GM19468 (cell line): ENCODE data around the gene ITGA1.
"Not testable (repeated sequence)": the region's sequence is repeated elsewhere in the genome, so short reads cannot be mapped to it uniquely, and the experiment has no call there.

Experiments
- ATAC-seq: cut with Tn5 transposase; IDR thresholded peaks from one replicate; pipeline ENCODE4 v1.9.1; 2021; ENCODE audit warnings: mild to moderate bottlenecking, moderate library complexity, moderate number of reproducible peaks; ENCODE audit not compliant: unreplicated experiment; ENCODE audit errors: extremely low read depth

ITGA1 gene

DNA sequence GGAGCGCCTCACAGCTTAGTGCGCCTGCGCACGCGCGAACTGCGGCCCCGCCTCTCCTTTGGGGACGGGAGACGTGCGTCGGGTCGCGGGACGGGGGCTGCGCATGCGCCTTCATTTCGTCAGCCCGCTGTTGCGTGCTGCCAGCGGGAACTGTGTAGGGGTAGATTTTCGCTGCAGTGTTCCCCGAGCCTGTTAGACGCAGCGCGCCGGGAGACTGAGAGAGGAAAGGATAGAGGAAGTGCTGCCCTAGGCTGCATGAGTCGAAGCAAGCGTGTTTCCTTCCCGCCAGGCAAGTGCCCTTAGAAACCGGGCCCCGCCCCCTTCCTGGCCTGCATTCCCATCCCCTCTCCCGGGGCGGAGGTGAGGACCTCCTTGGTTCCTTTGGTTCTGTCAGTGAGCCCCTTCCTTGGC is 12.3 kb downstream of the ITGA1 start:
- peak; percentile 95 for ATAC-seq

DNA sequence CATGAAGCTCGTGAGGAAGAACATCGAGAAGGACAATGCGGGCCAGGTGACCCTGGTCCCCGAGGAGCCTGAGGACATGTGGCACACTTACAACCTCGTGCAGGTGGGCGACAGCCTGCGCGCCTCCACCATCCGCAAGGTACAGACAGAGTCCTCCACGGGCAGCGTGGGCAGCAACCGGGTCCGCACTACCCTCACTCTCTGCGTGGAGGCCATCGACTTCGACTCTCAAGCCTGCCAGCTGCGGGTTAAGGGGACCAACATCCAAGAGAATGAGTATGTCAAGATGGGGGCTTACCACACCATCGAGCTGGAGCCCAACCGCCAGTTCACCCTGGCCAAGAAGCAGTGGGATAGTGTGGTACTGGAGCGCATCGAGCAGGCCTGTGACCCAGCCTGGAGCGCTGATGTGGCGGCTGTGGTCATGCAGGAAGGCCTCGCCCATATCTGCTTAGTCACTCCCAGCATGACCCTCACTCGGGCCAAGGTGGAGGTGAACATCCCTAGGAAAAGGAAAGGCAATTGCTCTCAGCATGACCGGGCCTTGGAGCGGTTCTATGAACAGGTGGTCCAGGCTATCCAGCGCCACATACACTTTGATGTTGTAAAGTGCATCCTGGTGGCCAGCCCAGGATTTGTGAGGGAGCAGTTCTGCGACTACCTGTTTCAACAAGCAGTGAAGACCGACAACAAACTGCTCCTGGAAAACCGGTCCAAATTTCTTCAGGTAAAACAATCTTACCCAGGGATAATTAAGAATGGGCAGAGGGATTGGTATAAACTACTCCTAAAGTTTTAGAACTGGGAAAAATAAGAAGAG is 12.9 kb downstream of the ITGA1 start:
- ATAC-seq, result no peak

DNA sequence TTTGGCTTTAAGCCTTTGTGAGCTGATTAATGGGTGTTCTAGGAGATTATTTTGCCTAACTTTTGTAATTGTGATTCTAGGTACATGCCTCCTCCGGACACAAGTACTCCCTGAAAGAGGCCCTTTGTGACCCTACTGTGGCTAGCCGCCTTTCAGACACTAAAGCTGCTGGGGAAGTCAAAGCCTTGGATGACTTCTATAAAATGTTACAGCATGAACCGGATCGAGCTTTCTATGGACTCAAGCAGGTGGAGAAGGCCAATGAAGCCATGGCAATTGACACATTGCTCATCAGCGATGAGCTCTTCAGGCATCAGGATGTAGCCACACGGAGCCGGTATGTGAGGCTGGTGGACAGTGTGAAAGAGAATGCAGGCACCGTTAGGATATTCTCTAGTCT is 13.6 kb downstream of the ITGA1 start:
- no peak for ATAC-seq

DNA sequence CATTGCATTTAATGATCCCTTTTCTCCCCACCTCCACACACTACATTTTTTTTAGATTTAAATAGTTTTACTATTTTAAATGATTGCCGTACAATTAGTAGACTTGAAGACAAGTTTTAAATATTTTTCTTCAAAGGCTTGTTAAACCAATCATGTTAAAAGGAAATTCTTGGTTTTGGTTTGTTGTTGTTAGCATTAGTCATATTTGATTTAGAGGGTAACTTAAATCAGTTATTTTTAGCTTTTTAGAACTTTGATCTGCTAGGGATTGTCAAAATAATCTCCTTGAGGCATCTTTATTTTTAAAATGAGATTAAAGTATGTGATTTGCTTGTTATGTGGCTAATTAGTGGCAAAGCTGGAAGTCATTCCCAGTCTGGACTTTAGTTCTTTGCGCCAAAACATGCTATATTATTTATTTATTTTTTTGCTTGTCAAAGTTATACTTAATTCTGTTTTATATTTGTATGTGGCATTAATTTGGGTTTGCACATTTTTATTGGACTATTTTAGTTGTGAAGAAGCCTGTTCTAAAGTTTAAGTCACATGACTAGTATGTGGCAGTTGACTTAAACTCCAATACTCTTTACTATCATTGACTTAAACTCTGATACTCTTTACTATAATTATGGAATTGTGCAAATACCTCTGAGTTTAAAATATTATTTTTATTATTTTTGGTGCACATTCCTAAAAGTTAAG is 14.7 kb downstream of the ITGA1 start:
- ATAC-seq, result no peak

DNA sequence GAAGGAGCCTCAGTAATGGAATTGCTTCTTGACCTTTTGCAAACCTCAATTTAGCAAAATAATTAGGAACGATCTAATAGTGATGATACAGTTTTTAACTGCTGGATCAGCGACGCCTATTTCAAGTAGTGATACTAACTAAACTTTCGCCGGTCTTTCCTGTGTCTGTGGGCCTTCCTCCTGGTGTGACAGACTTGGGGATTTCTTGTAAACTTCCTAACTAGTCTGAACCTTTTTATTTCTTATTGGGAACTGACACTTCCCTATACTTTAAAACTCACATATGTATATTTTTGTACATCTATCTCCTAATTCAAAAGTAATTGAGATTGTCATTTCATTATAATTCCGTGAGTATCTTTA is 15.2 kb downstream of the ITGA1 start:
- ATAC-seq, result no peak

DNA sequence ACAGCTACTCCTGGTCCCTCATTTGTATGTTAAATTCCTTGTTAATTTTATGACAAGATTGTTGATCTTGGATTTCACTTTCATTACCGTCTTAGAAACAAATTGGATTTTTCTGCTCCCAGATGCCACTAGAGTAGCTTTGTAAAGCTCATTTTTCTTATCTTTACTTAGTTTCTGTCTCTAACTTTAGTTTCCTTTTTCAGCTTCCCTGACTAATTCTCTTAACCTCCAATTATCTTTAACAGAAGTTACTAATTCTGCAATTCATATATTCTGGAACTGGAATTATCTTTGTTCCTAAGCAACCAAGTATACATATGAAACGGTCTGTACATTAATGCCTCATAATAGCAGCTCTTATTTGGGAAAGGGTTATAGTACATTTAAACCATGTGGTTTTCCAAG is 16.7 kb downstream of the ITGA1 start:
- no peak for ATAC-seq

DNA sequence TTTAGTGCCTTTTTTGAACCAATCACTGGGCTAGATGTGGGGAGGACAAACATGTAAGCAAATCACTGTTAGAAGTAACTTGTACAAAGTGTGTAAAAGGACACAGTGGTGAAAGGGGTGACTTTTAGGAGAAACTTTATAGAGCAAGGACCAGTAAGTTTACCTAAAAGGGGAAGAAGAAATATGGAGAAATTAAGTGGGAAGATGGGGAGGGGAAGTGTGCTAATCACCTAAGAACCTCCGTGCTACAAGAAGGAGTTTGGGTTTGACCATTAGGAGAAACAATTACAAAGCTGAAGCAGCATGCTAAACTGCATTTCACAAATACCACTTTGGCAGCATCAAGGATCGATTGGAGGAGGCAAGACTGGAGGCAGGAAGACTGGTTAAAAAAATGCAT is 17.3 kb downstream of the ITGA1 start:
- ATAC-seq, result no peak

DNA sequence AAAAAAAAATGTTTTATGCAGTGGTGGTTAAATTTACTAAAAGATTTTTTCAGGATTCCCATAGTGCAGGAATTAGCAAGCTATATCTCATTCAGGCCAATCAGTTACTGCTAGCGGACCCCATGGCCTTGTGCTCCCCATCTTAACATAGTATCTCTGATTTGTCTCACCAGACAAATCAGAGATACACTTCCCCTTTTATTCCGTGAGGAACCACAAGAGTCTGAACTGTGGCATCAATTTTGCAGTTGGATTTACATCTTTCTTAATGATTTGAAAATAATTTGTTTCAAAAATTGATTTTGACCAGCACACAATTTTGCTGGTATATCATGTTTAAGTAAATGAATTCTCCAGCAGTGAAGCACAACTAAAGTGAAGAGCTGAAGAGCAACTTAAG is 17.9 kb downstream of the ITGA1 start:
- ATAC-seq, result no peak

DNA sequence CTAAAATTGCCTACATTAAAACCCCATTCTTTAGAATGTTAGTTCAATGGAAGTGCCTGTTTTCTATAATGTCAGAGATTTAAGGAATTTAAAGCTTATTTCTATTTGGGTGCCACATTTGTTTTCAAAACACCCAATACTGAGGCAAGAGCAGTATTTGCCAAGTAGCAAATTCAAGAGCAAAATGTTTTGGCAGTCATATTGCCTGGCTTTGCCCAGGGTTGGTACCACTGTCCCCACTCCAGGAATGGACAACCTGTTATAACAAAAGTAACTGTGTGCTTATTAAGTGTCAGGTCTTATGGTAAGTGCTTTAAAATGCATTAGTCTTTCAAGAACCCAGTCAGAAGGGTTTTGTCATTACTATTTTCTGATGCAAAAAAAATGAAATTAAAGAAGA is 19.3 kb downstream of the ITGA1 start:
- ATAC-seq, result no peak

DNA sequence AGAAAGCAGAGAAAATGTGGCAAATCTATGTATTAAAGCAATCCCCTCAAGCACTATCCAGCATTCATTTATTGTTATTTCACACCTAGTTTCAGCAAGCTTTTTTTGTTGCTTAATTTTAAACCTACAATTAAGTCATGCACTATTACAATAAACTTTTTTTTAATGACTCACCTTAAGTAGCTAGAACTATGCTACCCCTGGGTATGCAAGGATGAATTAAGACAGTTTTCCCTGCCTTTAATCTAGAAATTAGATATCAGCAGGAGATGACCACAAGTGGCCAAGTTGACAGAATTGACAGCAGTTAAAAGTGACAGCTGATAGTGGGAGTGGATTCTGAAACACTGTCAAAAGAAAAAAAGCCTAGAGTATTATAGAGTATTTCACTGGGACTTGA is 20.0 kb downstream of the ITGA1 start:
- ATAC-seq, result no peak

DNA sequence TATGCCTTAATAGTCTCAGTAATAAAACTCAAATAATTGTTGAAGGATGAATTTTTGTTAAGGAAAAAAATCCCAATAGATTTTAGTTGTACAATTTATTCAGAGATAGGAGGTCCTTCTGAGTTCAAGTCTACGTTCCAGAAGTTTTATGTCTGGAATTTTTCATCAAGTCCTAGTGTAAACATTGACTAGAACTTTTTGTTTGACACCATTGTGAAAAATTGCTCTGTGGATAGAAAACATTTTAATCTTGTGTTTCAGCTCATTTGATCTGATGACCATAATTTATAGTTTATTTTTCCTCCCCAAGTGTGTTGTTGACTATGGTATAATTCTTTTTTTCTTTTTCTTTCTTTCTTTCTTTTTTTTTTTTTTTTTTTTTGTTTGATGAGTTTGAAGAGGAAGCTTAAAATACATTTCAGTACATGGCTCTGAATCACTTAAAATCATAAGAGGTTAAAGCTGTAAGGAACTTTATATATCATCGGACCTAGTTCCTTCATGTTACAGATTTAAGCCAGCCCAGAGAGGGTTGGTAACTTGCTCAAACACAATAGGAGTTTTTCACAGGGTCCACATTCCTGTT is 20.7 kb downstream of the ITGA1 start:
- no peak for ATAC-seq

DNA sequence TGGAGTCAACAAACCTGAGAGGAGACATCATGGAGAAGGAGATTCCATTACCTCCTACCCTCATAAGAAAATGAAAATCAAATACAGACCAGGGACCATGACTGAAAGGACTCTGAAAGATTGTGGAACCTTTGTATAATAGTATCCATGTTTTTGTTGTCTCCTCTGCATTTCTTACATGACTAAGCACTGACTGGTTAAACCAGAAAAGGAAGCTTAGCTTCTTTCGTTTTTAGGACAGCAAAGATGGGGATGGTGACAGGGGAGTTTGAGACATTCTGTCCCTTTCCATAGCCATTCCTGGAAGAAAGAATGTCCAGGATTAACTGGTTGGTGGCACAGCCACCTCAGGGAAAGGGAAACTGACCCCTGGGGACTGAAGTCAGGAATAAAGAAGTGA is 22.2 kb downstream of the ITGA1 start:
- ATAC-seq, result no peak

DNA sequence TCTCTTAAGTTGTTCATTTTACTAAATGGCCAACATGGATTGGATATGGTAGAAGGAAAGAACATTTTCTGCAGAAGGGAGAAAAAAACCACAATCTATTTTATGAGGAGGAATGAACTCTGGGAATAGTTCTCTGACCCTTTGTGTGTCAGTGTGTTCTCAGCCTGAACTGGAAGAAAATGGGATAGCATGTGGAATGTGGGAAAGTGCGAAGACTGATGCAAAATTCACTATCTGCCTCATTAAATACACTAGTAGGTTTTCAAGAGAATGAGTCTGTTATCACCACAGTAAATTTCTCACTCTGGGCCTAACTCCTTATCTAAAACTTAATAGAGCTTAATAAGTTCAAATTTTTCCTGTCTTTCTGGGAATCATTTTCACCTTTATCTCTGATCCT is 22.7 kb downstream of the ITGA1 start:
- ATAC-seq, result no peak

DNA sequence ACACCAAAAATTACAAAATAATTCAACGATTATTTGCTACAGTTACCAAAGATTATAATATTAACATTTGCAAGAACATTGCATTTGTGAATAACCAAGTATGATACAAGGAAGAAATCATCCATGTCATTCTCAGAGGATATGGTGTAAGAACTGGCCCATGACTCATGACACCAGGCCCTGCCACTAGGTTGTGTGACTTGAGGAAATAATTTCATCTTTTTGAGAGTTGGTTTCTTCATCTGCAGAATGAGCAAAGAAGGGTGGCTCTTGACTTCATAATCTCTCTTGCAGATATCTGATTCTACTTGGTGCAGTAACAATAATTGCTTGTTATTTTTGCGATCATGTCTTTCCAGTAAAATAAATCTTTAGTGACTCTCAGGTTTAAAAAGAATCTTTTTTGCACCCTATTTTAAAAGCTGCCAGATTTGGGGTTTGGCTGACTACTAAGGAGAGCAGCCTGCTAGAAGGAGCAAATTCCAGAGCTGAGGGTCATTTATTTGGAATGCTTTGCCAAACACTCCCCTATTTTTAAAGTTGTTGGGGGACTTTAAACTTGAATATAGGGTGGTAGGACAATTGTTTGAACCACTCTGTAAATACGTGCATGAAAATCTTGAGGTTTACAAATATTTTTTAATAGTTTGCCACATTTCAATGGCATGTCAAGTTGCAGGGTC is 23.5 kb downstream of the ITGA1 start:
- no peak for ATAC-seq

DNA sequence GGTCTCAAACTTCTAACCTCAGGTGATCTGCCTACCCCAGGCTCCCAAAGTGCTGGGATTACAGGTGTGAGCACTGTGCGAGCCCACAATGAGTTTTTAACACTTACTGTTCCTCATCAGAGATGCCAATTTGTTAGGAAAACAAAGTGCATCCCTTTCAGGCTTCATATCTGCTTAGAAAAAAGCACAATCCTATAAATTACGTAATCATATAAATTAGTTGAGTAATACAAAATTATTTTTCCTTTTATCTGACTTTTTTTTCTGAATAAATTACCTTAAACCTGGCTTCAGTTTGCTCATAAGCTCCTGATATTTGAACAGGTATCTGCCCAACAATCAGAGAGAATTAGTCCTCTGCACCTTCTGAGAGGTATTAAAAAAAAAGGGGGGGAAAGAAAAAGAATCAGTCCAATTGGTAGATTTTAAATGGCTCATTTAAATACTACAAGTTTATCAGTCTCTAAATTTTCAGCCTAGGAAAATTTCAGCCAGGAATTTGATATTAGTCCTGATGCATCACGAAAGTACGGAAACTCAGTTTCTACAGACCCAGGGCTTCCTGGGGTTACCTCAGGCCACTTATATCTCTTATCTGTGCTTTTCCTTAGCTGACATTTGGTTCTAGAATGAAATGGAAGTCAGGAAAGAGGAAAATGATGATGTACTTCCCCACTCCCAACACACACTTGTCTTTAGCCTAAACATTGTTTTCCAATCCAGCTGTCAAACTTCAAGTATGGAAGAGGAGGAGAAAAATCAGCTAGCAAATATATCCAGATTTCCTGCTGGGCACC is 26.8 kb downstream of the ITGA1 start:
- no peak for ATAC-seq

DNA sequence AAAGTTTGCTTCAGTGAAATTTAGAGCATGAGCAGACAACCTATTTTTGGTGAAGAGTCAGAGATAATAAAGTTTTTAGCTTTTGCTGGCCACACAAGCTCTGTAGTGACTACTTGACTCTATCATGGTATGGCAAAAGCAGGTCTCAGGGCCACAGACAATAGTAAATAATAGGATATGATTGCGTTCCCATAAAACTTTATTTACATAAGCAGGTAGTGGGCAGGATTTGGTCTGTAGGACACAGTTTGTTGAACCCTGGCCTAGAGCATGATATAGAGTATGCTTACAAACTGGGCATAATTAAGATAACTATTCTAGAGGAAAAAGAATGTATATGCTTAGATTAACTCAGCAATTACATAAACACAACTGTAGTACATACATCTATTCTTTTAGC is 30.1 kb downstream of the ITGA1 start:
- ATAC-seq, result no peak

DNA sequence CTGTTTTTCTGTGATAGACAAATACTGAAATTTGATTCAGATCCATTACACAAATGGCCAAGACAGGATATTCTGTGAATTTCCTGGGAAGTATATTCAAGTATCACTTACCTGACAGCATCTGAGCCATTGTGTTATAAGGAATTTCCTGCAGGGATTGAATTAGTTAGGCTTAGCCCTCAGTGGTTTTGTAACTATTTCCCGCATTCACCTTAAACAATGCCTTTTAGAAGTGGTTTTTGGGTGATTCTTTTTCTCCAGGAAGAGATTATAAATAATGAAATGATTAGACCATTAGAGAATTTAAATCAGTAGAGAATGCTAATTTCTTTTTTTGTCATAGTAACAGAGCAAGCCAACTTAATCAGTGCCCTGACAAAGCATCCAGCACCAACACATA is 30.6 kb downstream of the ITGA1 start:
- no peak for ATAC-seq

DNA sequence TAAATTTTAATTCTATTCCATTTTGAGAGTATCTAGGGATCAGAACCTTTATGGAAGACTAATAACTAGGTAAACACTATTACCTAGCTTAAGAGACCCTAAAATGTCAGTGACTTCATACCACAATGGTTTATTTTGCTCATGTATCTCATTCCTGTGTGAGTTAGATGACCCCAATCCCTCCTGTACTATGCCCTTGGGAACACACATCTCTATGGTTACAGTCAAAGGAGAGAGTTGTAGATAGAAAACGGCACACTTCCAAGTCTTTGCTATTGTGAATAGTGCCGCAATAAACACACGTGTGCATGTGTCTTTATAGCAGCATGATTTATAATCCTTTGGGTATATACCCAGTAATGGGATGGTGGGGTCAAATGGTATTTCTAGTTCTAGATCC is 31.1 kb downstream of the ITGA1 start:
- not testable (repeated sequence) for ATAC-seq

DNA sequence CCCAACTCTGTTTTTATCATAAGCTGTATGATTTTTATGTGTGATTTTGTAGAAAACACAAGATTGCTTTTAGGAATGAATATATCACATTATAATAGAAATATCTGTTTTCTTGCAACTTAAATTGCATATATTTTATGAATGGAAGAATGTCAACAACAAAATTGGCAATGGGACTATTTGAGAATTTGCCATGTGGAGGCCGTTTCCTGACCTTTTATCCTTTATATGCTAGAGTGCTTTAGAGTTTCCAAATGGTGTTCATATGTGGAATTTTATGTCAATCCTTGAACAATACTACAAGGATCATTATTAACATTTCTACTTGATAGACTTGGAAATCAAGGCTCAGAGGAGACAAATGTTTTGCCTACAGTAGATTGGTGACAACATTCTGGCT is 34.2 kb downstream of the ITGA1 start:
- ATAC-seq, result no peak

DNA sequence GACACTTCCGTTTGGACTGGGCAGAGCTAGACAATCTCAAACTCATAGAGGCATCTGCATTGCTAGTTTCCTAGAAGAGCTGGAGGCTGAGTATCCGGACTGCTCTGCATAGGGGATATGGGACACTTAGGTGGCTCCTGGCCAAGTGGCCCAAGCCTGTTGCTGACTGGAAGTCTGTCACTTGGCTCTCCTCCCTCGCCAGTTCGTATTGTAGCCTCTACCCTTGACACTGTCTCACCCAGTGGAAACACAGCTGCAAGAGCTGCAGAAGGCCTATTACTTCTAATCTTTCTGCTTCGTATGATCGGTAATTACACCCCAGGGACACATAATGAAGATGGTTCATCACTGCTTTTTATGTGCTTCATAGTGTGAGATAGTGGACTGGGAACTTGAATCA is 34.7 kb downstream of the ITGA1 start:
- ATAC-seq, result no peak
